Effector memory CD4-positive, alpha-beta T cell (primary cell): ENCODE results near the gene CDC26.
"Not testable (repeated sequence)": the region's sequence is repeated elsewhere in the genome, so short reads cannot be mapped to it uniquely, and the experiment has no call there.

Experiments
- DNase-seq, 3 donors: peaks; one replicate each; pipeline ENCODE4 v3.0.0-alpha.2; 2020
- H3K27ac ChIP-seq: 2 replicates; pipeline ENCODE4 v1.7.0; 2013; ENCODE audit warnings: mild to moderate bottlenecking, low read length, moderate library complexity; ENCODE audit not compliant: insufficient read depth, poor library complexity, severe bottlenecking
- H3K27me3 ChIP-seq: replicated peaks from 2 replicates; pipeline ENCODE4 v1.7.0; 2013; ENCODE audit warnings: mild to moderate bottlenecking, low read length; ENCODE audit not compliant: insufficient read depth, control insufficient read depth, poor library complexity, severe bottlenecking
- H3K36me3 ChIP-seq: 2 replicates; pipeline ENCODE4 v1.7.0; 2013; ENCODE audit warnings: mild to moderate bottlenecking, low read length, moderate library complexity; ENCODE audit not compliant: control insufficient read depth, insufficient read depth
- H3K4me1 ChIP-seq: 2 replicates; pipeline ENCODE4 v1.7.0; 2013; ENCODE audit warnings: low read length, mild to moderate bottlenecking; ENCODE audit not compliant: control insufficient read depth, insufficient read depth, poor library complexity, severe bottlenecking
- H3K4me3 ChIP-seq: 2 replicates; pipeline ENCODE4 v1.7.0; 2013; ENCODE audit warnings: low read length, low read depth, mild to moderate bottlenecking; ENCODE audit not compliant: insufficient read depth, poor library complexity, severe bottlenecking
- H3K9me3 ChIP-seq: 2 replicates; pipeline ENCODE4 v1.7.0; 2013; ENCODE audit warnings: mild to moderate bottlenecking, low read length, moderate library complexity; ENCODE audit not compliant: control insufficient read depth

CDC26 gene

DNA sequence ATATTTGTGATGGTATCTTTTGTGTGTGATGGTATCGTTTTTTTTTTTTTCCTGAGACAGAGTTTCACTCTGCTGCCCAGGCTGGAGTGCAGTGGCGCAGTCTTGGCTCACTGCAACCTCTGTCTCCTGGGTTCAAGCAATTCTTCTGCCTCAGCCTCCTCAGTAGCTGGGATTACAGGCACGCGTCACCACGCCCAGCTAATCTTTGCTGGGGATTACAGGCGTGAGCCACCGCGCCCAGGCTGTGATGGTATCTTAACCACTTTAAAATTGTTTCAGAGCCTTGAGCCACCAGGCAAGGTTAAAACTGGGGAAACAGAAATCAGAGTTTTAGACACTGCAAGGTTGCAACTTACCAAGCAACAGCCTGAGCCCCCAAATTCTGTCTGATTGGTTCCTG is 20.9 kb upstream of the CDC26 start:
- DNase-seq, H3K4me3 ChIP-seq, H3K4me1 ChIP-seq, H3K27me3 ChIP-seq, H3K9me3 ChIP-seq, H3K27ac ChIP-seq: not testable (repeated sequence)
- peaks cover 19% of the 10 kb centered on the region for H3K36me3 ChIP-seq

DNA sequence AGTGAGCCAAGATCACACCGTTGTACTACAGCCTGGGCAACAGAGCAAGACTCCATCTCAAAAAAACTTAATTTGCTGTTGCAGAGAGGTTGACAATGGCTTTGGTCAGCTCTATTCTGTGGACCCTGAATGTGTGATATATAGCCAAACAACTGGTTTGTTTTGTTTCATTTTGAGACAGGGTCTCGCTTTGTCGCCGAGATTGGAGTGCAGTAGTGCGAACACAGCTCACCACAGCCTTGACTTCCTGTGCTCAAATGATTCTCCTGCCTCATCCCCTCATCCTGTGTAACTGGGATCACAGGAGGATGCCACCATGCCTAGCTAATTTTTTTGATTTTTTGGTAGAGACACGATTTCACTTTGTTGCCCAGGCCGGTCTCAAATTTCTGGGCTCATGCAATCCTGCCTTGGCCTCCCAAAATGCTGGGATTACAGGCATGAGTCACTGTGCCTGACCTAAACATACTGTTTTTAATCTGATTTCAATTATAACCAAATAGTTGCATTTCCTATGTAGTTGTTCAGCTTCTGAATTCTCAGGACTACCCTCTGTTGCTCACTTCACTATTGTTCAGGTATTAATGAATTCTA is 18.0 kb upstream of the CDC26 start:
- H3K9me3 ChIP-seq, result no peaks in the 10 kb centered on the region
- no peak overlapping the region for H3K4me3 ChIP-seq
- H3K27me3 ChIP-seq, result no peaks in the 10 kb centered on the region
- H3K36me3 ChIP-seq, result peaks cover 45% of the 10 kb centered on the region
- H3K27ac ChIP-seq, result no peak overlapping the region
- H3K4me1 ChIP-seq, result no peaks in the 10 kb centered on the region
- DNase-seq, result no peak

DNA sequence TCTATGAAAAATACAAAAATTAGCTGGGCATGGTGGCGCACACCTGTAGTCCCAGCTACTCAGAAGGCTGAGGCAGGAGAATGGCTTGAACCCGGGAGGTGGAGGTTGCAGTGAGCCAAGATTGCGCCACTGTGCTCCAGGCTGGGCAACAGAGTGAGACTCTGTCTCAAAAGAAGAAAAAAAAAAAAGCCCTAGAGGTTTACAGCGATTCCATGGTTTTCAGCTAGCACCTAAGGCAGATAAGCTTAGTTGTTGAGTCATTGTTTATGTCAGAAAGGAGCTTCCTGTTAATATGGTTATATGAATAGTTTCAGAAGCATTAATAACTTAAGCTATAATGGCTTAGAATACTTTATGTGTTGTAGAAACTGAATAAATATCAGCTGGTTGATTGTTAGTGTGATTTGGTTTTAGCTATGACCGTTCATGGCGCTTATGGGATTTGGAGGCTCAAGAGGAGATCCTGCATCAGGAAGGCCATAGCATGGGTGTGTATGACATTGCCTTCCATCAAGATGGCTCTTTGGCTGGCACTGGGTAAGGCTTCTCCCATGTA is 14.8 kb upstream of the CDC26 start:
- Histone ChIP-seq H3K36me3 (peaks cover 73% of the 10 kb centered on the region), H3K27me3 (no peaks in the 10 kb centered on the region), H3K9me3 (no peaks in the 10 kb centered on the region), H3K27ac (no peak overlapping the region), H3K4me1 (no peaks in the 10 kb centered on the region), H3K4me3 (no peak overlapping the region)
- DNase-seq, result no peak

DNA sequence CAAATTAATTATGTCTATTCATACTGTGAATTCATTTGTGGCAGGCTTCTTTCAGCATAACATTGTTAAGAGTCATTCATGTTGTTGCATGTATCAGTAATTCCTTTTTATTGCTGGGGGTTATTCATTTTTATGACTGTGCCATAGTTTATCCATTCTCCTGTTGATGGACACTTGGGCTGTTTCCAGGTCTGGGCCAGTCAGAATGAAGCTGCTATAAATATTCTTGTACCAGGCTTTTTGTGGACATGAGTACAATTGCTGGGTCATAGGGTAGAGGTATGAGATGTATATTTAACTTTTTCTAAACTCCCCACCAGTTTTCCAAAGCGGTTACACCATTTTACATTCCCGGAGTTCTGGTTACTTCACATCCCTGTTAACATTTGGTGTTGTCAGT is 13.7 kb upstream of the CDC26 start:
- H3K4me1 ChIP-seq, result no peaks in the 10 kb centered on the region
- H3K4me3 ChIP-seq, result no peak overlapping the region
- H3K27ac ChIP-seq, result no peak overlapping the region
- H3K9me3 ChIP-seq, result no peaks in the 10 kb centered on the region
- DNase-seq, result no peak
- no peaks in the 10 kb centered on the region for H3K27me3 ChIP-seq
- H3K36me3 ChIP-seq, result peaks cover 83% of the 10 kb centered on the region

DNA sequence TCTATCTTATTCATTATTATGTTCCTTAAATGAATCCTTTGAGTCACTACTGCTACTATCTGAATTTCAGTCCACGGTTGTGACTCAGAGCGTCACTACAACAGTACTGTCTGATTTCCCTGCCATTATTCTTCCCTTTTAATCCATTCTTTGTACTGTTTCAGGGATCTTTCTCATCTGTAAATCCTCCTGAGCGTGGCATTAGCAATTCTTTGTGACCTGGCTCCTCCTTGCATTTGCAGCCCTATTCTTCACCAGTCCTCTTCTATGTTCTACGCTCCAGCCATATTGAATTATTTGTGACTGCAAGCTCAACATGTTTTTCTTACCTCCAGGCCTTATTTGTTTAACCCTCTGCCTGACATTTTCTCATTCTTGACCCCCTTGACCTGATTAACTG is 6.0 kb upstream of the CDC26 start:
- H3K36me3 ChIP-seq, result peaks cover 65% of the 10 kb centered on the region
- no peaks in the 10 kb centered on the region for H3K9me3 ChIP-seq
- no peak overlapping the region for H3K27ac ChIP-seq
- H3K4me1 ChIP-seq, result peaks cover 2% of the 10 kb centered on the region
- DNase-seq, result no peak
- H3K27me3 ChIP-seq, result no peaks in the 10 kb centered on the region
- H3K4me3 ChIP-seq, result no peak overlapping the region

DNA sequence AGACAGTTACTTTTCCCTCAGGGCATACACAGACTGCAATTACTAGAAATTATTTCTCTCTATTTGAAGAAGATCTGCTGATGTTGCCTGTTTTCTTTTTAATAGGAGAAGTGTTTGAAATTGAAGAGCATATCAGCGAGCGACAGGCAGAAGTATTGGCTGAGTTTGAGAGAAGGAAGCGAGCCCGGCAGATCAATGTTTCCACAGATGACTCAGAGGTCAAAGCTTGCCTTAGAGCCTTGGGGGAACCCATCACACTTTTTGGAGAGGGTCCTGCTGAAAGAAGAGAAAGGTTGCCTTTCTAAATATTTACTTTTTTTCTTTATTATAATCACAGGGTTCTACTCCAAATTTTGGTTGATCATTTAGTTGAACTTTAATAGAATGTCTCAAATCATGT is 3.5 kb upstream of the CDC26 start:
- Histone ChIP-seq H3K27ac (no peak overlapping the region), H3K27me3 (no peaks in the 10 kb centered on the region), H3K4me1 (peaks cover 5% of the 10 kb centered on the region), H3K4me3 (no peak overlapping the region), H3K36me3 (peaks cover 43% of the 10 kb centered on the region), H3K9me3 (no peaks in the 10 kb centered on the region)
- DNase-seq, result no peak

DNA sequence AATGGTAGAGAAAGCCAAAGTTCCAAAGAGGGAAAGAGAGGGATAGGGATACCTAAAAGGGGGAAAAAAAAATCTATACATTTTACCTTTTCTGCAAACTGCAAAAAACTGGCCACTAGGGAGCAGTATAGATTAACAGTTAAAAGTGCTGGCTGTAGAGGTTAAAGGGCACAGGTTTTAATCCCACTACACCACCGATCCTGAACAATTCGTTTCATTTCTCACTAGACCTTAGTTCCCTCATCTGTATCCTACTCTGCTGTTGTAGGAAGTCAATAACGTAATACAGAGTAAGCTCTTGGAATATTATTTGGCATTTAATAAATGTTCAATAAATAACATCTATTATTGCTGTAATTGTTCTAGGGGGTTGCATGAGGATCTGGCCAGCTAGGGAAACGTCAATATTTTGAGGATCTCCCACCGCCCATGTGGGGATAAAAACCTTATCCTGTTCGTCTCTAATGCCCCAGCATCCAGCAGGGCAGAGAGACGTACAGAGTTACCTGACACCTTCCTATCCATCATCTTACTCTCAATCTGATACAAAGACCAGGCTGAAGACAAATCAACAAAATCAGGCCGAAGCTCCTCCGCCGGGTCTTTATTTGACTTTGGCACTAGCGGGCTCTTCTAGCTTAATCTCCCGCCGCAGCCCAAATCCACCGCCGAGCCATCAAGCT is 757 bp downstream of the CDC26 start:
- H3K4me1 ChIP-seq, result peaks cover 5% of the 10 kb centered on the region
- peak overlapping the region; percentile 95 for H3K27ac ChIP-seq
- peak overlapping the region; percentile 88 for H3K4me3 ChIP-seq
- no peaks in the 10 kb centered on the region for H3K9me3 ChIP-seq
- DNase-seq, result peak in 1 of 3 donors; percentile 14
- H3K36me3 ChIP-seq, result peaks cover 35% of the 10 kb centered on the region
- no peaks in the 10 kb centered on the region for H3K27me3 ChIP-seq

DNA sequence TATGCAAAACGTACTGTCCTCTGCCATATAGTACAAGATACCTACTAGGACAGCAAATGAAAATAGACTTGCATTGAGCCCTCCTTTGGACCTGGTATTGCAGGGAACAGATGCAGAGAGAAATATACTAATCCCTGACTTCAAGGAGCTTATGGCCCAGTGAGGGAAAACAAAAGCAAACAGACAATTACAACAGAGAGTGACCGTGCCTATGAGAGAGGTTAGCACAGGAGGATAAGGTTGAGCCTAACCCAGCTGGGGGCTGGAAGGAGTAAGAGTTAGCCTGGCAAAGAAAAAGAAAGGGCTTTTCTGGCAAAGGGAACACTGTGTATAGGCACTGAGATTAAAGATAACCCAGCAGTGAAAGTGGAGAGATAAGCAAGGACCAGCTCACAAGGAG is 5.5 kb downstream of the CDC26 start:
- Histone ChIP-seq H3K27ac (no peak overlapping the region), H3K4me1 (no peaks in the 10 kb centered on the region)

DNA sequence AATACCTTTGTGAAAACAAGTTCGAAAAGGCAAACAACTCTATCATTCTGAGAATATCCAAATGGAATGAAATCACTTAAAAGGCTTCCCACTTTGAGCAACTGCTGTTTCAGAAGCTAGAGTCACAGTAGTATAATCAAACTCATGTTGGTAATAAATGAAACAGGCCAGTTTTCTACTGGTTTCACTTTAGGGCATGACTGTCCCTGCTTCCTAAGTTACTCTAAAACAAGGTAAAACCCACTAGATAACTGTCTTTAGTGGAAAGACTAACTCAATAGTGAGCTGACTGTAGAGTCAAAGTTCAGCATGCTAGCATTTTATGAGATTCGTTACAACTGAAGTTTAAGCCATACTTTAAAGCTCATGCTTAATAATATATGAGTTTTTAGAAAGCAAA is 6.0 kb downstream of the CDC26 start:
- H3K27ac ChIP-seq, result no peak overlapping the region
- DNase-seq, result no peak
- no peaks in the 10 kb centered on the region for H3K27me3 ChIP-seq
- H3K4me1 ChIP-seq, result no peaks in the 10 kb centered on the region
- no peaks in the 10 kb centered on the region for H3K9me3 ChIP-seq
- no peak overlapping the region for H3K4me3 ChIP-seq
- H3K36me3 ChIP-seq, result peaks cover 42% of the 10 kb centered on the region

More for the DNA sequence above, 5.5 kb downstream of the CDC26 start:
- H3K4me3 ChIP-seq, result no peak overlapping the region
- H3K27me3 ChIP-seq, result no peaks in the 10 kb centered on the region
- no peaks in the 10 kb centered on the region for H3K9me3 ChIP-seq
- H3K36me3 ChIP-seq, result peaks cover 42% of the 10 kb centered on the region
- DNase-seq, result no peak

DNA sequence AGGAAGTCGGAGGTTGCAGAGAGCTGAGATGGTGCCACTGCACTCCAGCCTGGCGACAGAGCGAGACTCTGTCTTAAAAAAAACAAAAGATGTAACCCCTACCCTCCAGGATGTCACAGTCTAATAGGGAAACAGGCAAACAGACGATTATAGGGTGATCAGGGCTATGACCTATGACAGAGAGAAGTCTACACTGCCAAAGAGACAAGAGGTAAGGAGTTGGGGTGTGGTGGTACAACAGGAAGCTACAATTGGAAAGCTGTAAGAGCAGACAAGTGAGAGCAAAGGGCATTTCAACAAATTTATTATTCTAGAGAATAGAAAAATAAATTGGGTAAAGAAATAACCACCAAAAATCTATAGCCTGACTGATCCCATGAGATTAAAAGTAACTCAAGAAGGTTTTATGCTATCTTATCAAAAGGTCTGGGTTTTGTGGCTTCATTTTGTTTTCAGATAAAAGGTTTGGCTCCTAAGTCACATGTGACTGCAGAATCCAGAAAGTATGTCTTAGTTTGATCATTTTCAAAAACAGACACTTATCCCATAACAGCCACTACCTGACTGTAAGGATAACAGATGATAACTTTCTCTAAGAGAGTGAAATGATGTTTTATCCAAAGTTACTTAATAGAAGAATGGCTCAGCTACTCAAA is 7.3 kb downstream of the CDC26 start:
- H3K36me3 ChIP-seq, result peaks cover 41% of the 10 kb centered on the region
- H3K9me3 ChIP-seq, result no peaks in the 10 kb centered on the region
- no peak overlapping the region for H3K4me3 ChIP-seq
- H3K4me1 ChIP-seq, result no peaks in the 10 kb centered on the region
- no peak for DNase-seq
- no peaks in the 10 kb centered on the region for H3K27me3 ChIP-seq
- no peak overlapping the region for H3K27ac ChIP-seq
